K562 (cell line): Measurements from ENCODE around the gene SEC63. TPM values are rescaled to one million over a fixed set of nuclear protein-coding genes. Genes with fewer than 3 reads are reported as not detected.

Experiments
- EHMT2 ChIP-seq: fragments of 450-650 bp; IDR thresholded peaks from 2 replicates; pipeline ENCODE4 v1.6.1; 2018; ENCODE audit warnings: antibody characterized with exemption
- HCFC1 ChIP-seq: IDR thresholded peaks from 2 replicates; pipeline ENCODE4 v1.6.1; 2012; ENCODE audit warnings: low read depth, low read length, improper control_type of control experiment
- ZNF766 ChIP-seq: fragments of 200-800 bp; sonication (Bioruptor generic); conservative IDR thresholded peaks from 2 replicates; pipeline ENCODE4 v1.6.1; 2016; ENCODE audit warnings: missing genetic modification characterization, missing compliant biosample characterization
- polyA plus RNA-seq, 8 experiments: library from polyadenylated mRNA; depleted of rRNA in 4 of 8; stranded (reverse) in 5 of 8; unstranded in 3 of 8; fragments of >200 nt; fragmentation: Nextera tagmentation in 2 of 8; fragmentation: Illumina TruSeq in 1 of 8; extraction: Ambion mirVana in 2 of 8; extraction: Trizol in 1 of 8; gene quantifications; 2 replicates each; pipeline versions ENCODE4 v1.2.1 to v1.2.3, GENCODE V29; 2011 to 2014; ENCODE audit warnings: inconsistent platforms in 1 of 8, missing spikeins in 1 of 8
- total RNA-seq, 7 experiments: library from RNA; depleted of rRNA in 6 of 7; stranded (reverse); fragments of >200 nt in 6 of 7; fragmentation: Illumina TruSeq in 2 of 7; extraction: Trizol in 2 of 7; gene quantifications; 2 replicates each; pipeline versions ENCODE4 v1.2.1 to v1.2.3, GENCODE V29; 2011 to 2021; ENCODE audit warnings: low replicate concordance in 1 of 7
- TF ChIP-seq, protein P1 (sequence below): sonication (generic); formaldehyde crosslinking; IDR thresholded peaks from 2 replicates; pipeline ENCODE4 v1.8.0; 2022; ENCODE audit warnings: missing genetic modification reagents, mild to moderate bottlenecking, borderline replicate concordance
- TF ChIP-seq, protein P2 (sequence below): fragments of 250-450 bp; sonication (Bioruptor Pico); IDR thresholded peaks from 2 replicates; pipeline ENCODE4 v1.5.0; 2021; ENCODE audit warnings: mild to moderate bottlenecking, borderline replicate concordance
- TF ChIP-seq, protein P3 (sequence below): fragments of 250-450 bp; sonication (Bioruptor Pico); IDR thresholded peaks from 2 replicates; pipeline ENCODE4 v1.9.0; 2021; ENCODE audit warnings: mild to moderate bottlenecking

SEC63 gene
- total and polyA plus RNA-seq, 9 of the 15 experiments (the other 6 are each of a cell fraction or from before 2014, with no cell fraction given): 13.8 to 74.6 (median 28.4) TPM

DNA sequence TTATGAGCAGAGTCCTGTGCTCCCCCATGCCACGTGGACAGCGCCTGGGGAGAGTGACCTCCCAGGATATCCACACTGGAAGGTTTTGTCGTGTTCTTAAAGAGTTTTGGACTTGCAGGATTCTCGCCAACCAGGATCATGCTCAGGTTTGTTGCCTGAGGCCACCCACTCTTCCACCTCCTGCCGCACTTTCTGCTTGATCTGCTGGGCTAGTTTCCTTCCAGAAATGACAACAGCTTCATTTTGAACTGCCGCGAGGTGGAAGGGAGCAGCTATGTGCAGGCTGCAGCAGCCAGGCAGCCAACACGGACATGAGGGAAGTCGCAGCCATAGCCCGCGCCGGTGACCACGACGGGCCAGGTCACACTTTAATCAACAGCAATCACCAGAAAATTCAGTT is 27.7 kb upstream of the SEC63 start (continued):
- TF ChIP-seq, protein P1, sequence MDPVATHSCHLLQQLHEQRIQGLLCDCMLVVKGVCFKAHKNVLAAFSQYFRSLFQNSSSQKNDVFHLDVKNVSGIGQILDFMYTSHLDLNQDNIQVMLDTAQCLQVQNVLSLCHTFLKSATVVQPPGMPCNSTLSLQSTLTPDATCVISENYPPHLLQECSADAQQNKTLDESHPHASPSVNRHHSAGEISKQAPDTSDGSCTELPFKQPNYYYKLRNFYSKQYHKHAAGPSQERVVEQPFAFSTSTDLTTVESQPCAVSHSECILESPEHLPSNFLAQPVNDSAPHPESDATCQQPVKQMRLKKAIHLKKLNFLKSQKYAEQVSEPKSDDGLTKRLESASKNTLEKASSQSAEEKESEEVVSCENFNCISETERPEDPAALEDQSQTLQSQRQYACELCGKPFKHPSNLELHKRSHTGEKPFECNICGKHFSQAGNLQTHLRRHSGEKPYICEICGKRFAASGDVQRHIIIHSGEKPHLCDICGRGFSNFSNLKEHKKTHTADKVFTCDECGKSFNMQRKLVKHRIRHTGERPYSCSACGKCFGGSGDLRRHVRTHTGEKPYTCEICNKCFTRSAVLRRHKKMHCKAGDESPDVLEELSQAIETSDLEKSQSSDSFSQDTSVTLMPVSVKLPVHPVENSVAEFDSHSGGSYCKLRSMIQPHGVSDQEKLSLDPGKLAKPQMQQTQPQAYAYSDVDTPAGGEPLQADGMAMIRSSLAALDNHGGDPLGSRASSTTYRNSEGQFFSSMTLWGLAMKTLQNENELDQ (CRISPR knock-in tag): no peak
- TF ChIP-seq EHMT2 (no peak), ZNF766 (CRISPR knock-in tag) (no peak), HCFC1 (no peak)
- TF ChIP-seq, protein P2, sequence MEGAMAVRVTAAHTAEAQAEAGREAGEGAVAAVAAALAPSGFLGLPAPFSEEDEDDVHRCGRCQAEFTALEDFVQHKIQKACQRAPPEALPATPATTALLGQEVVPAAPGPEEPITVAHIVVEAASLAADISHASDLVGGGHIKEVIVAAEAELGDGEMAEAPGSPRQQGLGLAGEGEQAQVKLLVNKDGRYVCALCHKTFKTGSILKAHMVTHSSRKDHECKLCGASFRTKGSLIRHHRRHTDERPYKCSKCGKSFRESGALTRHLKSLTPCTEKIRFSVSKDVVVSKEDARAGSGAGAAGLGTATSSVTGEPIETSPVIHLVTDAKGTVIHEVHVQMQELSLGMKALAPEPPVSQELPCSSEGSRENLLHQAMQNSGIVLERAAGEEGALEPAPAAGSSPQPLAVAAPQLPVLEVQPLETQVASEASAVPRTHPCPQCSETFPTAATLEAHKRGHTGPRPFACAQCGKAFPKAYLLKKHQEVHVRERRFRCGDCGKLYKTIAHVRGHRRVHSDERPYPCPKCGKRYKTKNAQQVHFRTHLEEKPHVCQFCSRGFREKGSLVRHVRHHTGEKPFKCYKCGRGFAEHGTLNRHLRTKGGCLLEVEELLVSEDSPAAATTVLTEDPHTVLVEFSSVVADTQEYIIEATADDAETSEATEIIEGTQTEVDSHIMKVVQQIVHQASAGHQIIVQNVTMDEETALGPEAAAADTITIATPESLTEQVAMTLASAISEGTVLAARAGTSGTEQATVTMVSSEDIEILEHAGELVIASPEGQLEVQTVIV (CRISPR knock-in tag): no peak
- TF ChIP-seq, protein P3, sequence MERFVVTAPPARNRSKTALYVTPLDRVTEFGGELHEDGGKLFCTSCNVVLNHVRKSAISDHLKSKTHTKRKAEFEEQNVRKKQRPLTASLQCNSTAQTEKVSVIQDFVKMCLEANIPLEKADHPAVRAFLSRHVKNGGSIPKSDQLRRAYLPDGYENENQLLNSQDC (CRISPR knock-in tag): no peak
